ENCODE measurements around the gene SCLY.

GRCh38 chr2:238060542-238061314 lies at the start of gene SCLY:
- TF ChIP-seq, protein P1, sequence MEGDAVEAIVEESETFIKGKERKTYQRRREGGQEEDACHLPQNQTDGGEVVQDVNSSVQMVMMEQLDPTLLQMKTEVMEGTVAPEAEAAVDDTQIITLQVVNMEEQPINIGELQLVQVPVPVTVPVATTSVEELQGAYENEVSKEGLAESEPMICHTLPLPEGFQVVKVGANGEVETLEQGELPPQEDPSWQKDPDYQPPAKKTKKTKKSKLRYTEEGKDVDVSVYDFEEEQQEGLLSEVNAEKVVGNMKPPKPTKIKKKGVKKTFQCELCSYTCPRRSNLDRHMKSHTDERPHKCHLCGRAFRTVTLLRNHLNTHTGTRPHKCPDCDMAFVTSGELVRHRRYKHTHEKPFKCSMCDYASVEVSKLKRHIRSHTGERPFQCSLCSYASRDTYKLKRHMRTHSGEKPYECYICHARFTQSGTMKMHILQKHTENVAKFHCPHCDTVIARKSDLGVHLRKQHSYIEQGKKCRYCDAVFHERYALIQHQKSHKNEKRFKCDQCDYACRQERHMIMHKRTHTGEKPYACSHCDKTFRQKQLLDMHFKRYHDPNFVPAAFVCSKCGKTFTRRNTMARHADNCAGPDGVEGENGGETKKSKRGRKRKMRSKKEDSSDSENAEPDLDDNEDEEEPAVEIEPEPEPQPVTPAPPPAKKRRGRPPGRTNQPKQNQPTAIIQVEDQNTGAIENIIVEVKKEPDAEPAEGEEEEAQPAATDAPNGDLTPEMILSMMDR (IDR thresholded peaks at IDR 0.05), result peak in 1 of 7 experiments; percentile 27
- peak; percentile 74 to 92 (median 92) for TF ChIP-seq POLR2A (IDR thresholded peaks at IDR 0.05)
